Gastroesophageal sphincter (tissue), 4 donors: ENCODE data around the gene EDN1. TPM values are rescaled to one million over a fixed set of nuclear protein-coding genes. Genes with fewer than 3 reads are reported as not detected.
"Not testable (repeated sequence)": the region's sequence is repeated elsewhere in the genome, so short reads cannot be mapped to it uniquely, and the experiment has no call there.

Experiments used
- ATAC-seq: fragments of 150-250 bp; one replicate; pipeline ENCODE4 v1.9.1; 2016; ENCODE audit warnings: mild to moderate bottlenecking, moderate library complexity
- H3K27ac ChIP-seq, 4 donors: fragments of 200-600 bp; sonication (generic) in 3 of 4; 1 replicate in 3 of 4; 2 replicates in 1 of 4; pipeline ENCODE4 v1.5.1; 2016 to 2019
- H3K27me3 ChIP-seq: fragments of 200-600 bp; sonication (generic); one replicate; pipeline ENCODE4 v1.5.1; 2019
- H3K36me3 ChIP-seq, 2 donors: fragments of 200-600 bp; sonication (generic); one replicate each; pipeline ENCODE4 v1.5.1; 2019; ENCODE audit warnings: control low read depth in 1 of 2
- H3K4me1 ChIP-seq, 3 donors: fragments of 200-600 bp; sonication (generic); 1 replicate in 2 of 3; 2 replicates in 1 of 3; pipeline ENCODE4 v1.5.1; 2016 to 2019; ENCODE audit warnings: control low read depth in 2 of 3
- H3K4me3 ChIP-seq, 2 donors: fragments of 200-600 bp; sonication (generic); one replicate each; pipeline ENCODE4 v1.5.1; 2019; ENCODE audit warnings: mild to moderate bottlenecking in 1 of 2, moderate library complexity in 1 of 2
- H3K9me3 ChIP-seq, 3 donors: fragments of 200-600 bp; sonication (generic); one replicate each; pipeline ENCODE4 v1.5.1; 2017 to 2019; ENCODE audit warnings: control low read depth in 2 of 3
- EP300 ChIP-seq: sonication (generic); formaldehyde crosslinking; IDR thresholded peaks from one replicate; pipeline ENCODE4 v1.6.1; 2017; ENCODE audit warnings: antibody characterized with exemption, mild to moderate bottlenecking
- POLR2A ChIP-seq, 2 donors: fragments of 450-650 bp; IDR thresholded peaks; one replicate each; pipeline ENCODE4 v1.6.1; 2017; ENCODE audit warnings: antibody characterized with exemption in 2 of 2, mild to moderate bottlenecking in 2 of 2, moderate library complexity in 1 of 2
- POLR2AphosphoS5 ChIP-seq: sonication (generic); formaldehyde crosslinking; IDR thresholded peaks from one replicate; pipeline ENCODE4 v1.6.1; 2017; ENCODE audit warnings: antibody characterized with exemption
- WGBS, 2 donors: methylation state at CpG; one replicate each; pipeline ENCODE4 v1.1.5; 2018; ENCODE audit warnings: low coverage in 1 of 2; 5-methylcytosine and 5-hydroxymethylcytosine counted together
- total RNA-seq, 4 donors: library from RNA; depleted of rRNA; stranded (reverse); fragments of >200 nt; gene quantifications; one replicate each; pipeline ENCODE4 v1.1.0, GENCODE V29; 2016
- TF ChIP-seq, protein P1 (sequence below), 4 experiments: fragments of 200-600 bp in 2 of 4; fragments of 450-650 bp in 2 of 4; sonication (generic) in 1 of 4; IDR thresholded peaks; one replicate each; pipeline ENCODE4 v1.5.1; 2017 to 2019; ENCODE audit warnings: antibody characterized with exemption in 4 of 4, mild to moderate bottlenecking in 2 of 4, moderate library complexity in 2 of 4

The EDN1 gene
- total RNA-seq, 4 donors from 2014 or later: 3.6 to 39.6 (median 15.1) TPM

GRCh38 chr6:12314751-12315150 is 24.6 kb downstream of the EDN1 start:
- Histone ChIP-seq H3K36me3 (no peaks in the 10 kb centered on the region), H3K9me3 (peaks cover 0 to 11% (median 0%) of the 10 kb centered on the region in 3 donors), H3K4me3 (no peak overlapping the region), H3K27ac (no peak overlapping the region), H3K27me3 (no peaks in the 10 kb centered on the region), H3K4me1 (no peaks in the 10 kb centered on the region)
- no peak for ATAC-seq
- TF ChIP-seq EP300 (no peak), POLR2A (IDR thresholded peaks at IDR 0.05) (no peak), POLR2AphosphoS5 (no peak)
- TF ChIP-seq, protein P1, sequence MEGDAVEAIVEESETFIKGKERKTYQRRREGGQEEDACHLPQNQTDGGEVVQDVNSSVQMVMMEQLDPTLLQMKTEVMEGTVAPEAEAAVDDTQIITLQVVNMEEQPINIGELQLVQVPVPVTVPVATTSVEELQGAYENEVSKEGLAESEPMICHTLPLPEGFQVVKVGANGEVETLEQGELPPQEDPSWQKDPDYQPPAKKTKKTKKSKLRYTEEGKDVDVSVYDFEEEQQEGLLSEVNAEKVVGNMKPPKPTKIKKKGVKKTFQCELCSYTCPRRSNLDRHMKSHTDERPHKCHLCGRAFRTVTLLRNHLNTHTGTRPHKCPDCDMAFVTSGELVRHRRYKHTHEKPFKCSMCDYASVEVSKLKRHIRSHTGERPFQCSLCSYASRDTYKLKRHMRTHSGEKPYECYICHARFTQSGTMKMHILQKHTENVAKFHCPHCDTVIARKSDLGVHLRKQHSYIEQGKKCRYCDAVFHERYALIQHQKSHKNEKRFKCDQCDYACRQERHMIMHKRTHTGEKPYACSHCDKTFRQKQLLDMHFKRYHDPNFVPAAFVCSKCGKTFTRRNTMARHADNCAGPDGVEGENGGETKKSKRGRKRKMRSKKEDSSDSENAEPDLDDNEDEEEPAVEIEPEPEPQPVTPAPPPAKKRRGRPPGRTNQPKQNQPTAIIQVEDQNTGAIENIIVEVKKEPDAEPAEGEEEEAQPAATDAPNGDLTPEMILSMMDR (IDR thresholded peaks at IDR 0.05): no peak
- WGBS, 2 donors: 75 to 89% methylated on average over 3 to 4 of the region's 5 CpGs

GRCh38 chr6:12315292-12316081 is 25.3 kb downstream of the EDN1 start:
- no peak for ATAC-seq
- peaks cover 0 to 11% (median 0%) of the 10 kb centered on the region in 3 donors for H3K9me3 ChIP-seq
- no peaks in the 10 kb centered on the region for H3K27me3 ChIP-seq
- H3K27ac ChIP-seq: no peak overlapping the region
- H3K4me3 ChIP-seq: no peak overlapping the region
- H3K4me1 ChIP-seq: no peaks in the 10 kb centered on the region
- TF ChIP-seq, protein P1 (IDR thresholded peaks at IDR 0.05): no peak
- no peak for TF ChIP-seq POLR2A (IDR thresholded peaks at IDR 0.05)
- TF ChIP-seq POLR2AphosphoS5: no peak
- TF ChIP-seq EP300: no peak
- 85 to 92% methylated on average over 5 of the region's 5 CpGs for WGBS, 2 donors
- H3K36me3 ChIP-seq: no peaks in the 10 kb centered on the region

- no peak for ATAC-seq
- H3K9me3 ChIP-seq: peaks cover 0 to 11% (median 0%) of the 10 kb centered on the region in 3 donors
- WGBS, 2 donors: 67% methylated on average over 2 of the region's 2 CpGs; no CpG with 5 or more reads in 1 of the 2 donors
- no peaks in the 10 kb centered on the region for H3K36me3 ChIP-seq
- no peak overlapping the region for H3K4me3 ChIP-seq
- H3K4me1 ChIP-seq: no peaks in the 10 kb centered on the region
- no peaks in the 10 kb centered on the region for H3K27me3 ChIP-seq
- TF ChIP-seq POLR2A (IDR thresholded peaks at IDR 0.05) (no peak), EP300 (no peak), POLR2AphosphoS5 (no peak)
- TF ChIP-seq, protein P1 (IDR thresholded peaks at IDR 0.05): no peak
- H3K27ac ChIP-seq: no peak overlapping the region
These were observed 28.6 kb downstream of the EDN1 start for GRCh38 chr6:12318749-12319148.

DNA sequence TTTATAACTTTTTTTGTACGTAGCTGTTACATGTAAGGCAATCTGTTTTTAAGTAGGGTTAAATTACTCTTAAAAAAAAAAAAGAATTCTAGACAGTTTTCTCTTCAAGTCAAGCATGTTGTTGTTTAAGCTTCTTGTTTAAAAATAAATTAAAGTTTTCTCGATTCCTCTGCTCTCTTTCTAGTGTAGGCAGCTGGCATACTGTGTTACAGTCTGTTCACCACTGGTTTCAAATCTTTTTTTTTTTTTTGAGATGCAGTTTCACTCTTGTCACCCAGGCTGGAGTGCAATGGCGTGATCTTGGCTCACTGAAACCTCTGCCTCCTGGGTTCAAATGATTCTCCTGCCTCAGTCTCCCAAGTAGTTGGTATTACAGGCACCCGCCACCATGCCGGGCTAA is 29.9 kb downstream of the EDN1 start:
- H3K4me3 ChIP-seq, H3K36me3 ChIP-seq, H3K27ac ChIP-seq, H3K4me1 ChIP-seq, ATAC-seq, H3K27me3 ChIP-seq: not testable (repeated sequence)
- WGBS, 2 donors: 97 to 99% methylated on average over 5 of the region's 5 CpGs
- peaks cover 0 to 11% (median 0%) of the 10 kb centered on the region in 3 donors for H3K9me3 ChIP-seq

DNA sequence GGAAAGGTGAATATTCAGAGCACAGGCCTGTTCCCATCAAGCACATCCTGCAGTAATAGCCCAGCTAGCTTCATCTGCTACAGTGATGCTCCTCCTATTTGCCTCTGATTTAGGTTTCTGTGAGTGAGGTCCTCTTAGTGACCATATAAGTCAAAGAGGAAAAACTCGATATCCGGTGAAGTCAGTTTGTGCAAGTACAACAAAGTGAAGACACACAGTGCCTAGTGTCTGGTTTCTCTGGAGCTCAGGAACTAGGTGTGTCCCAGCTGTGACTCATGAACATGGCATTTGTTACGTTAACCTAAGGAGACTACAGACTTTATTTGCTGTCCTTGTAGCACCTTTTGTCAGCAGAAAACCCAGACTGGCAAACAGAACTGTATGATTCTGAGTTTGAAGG is 33.9 kb downstream of the EDN1 start:
- Histone ChIP-seq H3K4me1 (no peaks in the 10 kb centered on the region), H3K4me3 (no peak overlapping the region), H3K27ac (no peak overlapping the region), H3K27me3 (no peaks in the 10 kb centered on the region), H3K9me3 (no peaks in the 10 kb centered on the region), H3K36me3 (no peaks in the 10 kb centered on the region)
- ATAC-seq: no peak
- no peak for TF ChIP-seq POLR2A (IDR thresholded peaks at IDR 0.05)
- no peak for TF ChIP-seq EP300
- TF ChIP-seq, protein P1 (IDR thresholded peaks at IDR 0.05): no peak
- WGBS, 2 donors: 57 to 58% methylated on average over 1 to 3 of the region's 3 CpGs
